GM12801 (cell line): ENCODE measurements around the gene ATP5PO.

ENCODE experiments used
- CTCF ChIP-seq: IDR thresholded peaks from one replicate; pipeline ENCODE4 v1.5.1; 2011; ENCODE audit warnings: control low read depth; ENCODE audit not compliant: insufficient read length; ENCODE audit errors: extremely low read depth

The ATP5PO gene

GRCh38 chr21:33945652-33946270 is 30.2 kb upstream of the ATP5PO start:
- TF ChIP-seq CTCF: no peak

- no peak for TF ChIP-seq CTCF
Measured at GRCh38 chr21:33944185-33944763, 28.7 kb upstream of the ATP5PO start.

GRCh38 chr21:33943293-33943692 is 27.7 kb upstream of the ATP5PO start:
- no peak for TF ChIP-seq CTCF

- no peak for TF ChIP-seq CTCF
Measured at GRCh38 chr21:33942426-33942825, 26.8 kb upstream of the ATP5PO start.

GRCh38 chr21:33940881-33941245 is 25.3 kb upstream of the ATP5PO start:
- no peak for TF ChIP-seq CTCF

GRCh38 chr21:33940164-33940880 is 24.7 kb upstream of the ATP5PO start:
- no peak for TF ChIP-seq CTCF

GRCh38 chr21:33939226-33939625 is 23.6 kb upstream of the ATP5PO start:
- TF ChIP-seq CTCF: no peak
